Gastroesophageal sphincter (tissue), 4 donors: ENCODE measurements around the gene TP53BP1. TPM values are rescaled to one million over a fixed set of nuclear protein-coding genes. Genes with fewer than 3 reads are reported as not detected.

Experiments used
- ATAC-seq: fragments of 150-250 bp; one replicate; pipeline ENCODE4 v1.9.1; 2016; ENCODE audit warnings: mild to moderate bottlenecking, moderate library complexity
- H3K27ac ChIP-seq, 4 donors: fragments of 200-600 bp; sonication (generic) in 3 of 4; 1 replicate in 3 of 4; 2 replicates in 1 of 4; pipeline ENCODE4 v1.5.1; 2016 to 2019
- H3K27me3 ChIP-seq: fragments of 200-600 bp; sonication (generic); one replicate; pipeline ENCODE4 v1.5.1; 2019
- H3K36me3 ChIP-seq, 2 donors: fragments of 200-600 bp; sonication (generic); one replicate each; pipeline ENCODE4 v1.5.1; 2019; ENCODE audit warnings: control low read depth in 1 of 2
- H3K4me1 ChIP-seq, 3 donors: fragments of 200-600 bp; sonication (generic); 1 replicate in 2 of 3; 2 replicates in 1 of 3; pipeline ENCODE4 v1.5.1; 2016 to 2019; ENCODE audit warnings: control low read depth in 2 of 3
- H3K4me3 ChIP-seq, 2 donors: fragments of 200-600 bp; sonication (generic); one replicate each; pipeline ENCODE4 v1.5.1; 2019; ENCODE audit warnings: mild to moderate bottlenecking in 1 of 2, moderate library complexity in 1 of 2
- H3K9me3 ChIP-seq, 3 donors: fragments of 200-600 bp; sonication (generic); one replicate each; pipeline ENCODE4 v1.5.1; 2017 to 2019; ENCODE audit warnings: control low read depth in 2 of 3
- EP300 ChIP-seq: sonication (generic); formaldehyde crosslinking; IDR thresholded peaks from one replicate; pipeline ENCODE4 v1.6.1; 2017; ENCODE audit warnings: antibody characterized with exemption, mild to moderate bottlenecking
- POLR2A ChIP-seq, 2 donors: fragments of 450-650 bp; IDR thresholded peaks; one replicate each; pipeline ENCODE4 v1.6.1; 2017; ENCODE audit warnings: antibody characterized with exemption in 2 of 2, mild to moderate bottlenecking in 2 of 2, moderate library complexity in 1 of 2
- POLR2AphosphoS5 ChIP-seq: sonication (generic); formaldehyde crosslinking; IDR thresholded peaks from one replicate; pipeline ENCODE4 v1.6.1; 2017; ENCODE audit warnings: antibody characterized with exemption
- WGBS, 2 donors: methylation state at CpG; one replicate each; pipeline ENCODE4 v1.1.5; 2018; ENCODE audit warnings: low coverage in 1 of 2; 5-methylcytosine and 5-hydroxymethylcytosine counted together
- total RNA-seq, 4 donors: library from RNA; depleted of rRNA; stranded (reverse); fragments of >200 nt; gene quantifications; one replicate each; pipeline ENCODE4 v1.1.0, GENCODE V29; 2016
- TF ChIP-seq, protein P1 (sequence below), 4 experiments: fragments of 200-600 bp in 2 of 4; fragments of 450-650 bp in 2 of 4; sonication (generic) in 1 of 4; IDR thresholded peaks; one replicate each; pipeline ENCODE4 v1.5.1; 2017 to 2019; ENCODE audit warnings: antibody characterized with exemption in 4 of 4, mild to moderate bottlenecking in 2 of 4, moderate library complexity in 2 of 4

The TP53BP1 gene
- total RNA-seq, 4 donors from 2014 or later = 21.8 to 40.2 (median 33.5) TPM

DNA sequence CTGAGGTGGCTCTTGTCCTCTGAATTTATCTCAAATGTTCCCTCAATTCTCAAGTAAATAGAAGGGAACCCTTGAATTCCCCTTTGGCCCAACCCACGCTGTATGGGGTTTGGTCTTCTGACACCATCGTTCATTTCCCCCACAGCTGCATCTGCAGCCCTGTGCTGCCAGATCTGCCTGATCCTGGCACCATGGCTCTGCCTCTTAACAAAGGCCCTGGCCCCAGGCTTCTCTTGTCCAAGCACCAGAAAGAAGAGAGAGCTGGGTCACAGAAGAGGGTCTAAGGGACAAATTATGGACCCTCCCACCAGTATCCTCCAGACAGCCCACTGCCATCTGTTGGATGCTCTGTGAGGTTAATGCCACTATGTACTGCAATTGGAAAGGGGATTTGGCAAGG is 26.2 kb upstream of the TP53BP1 start:
- Histone ChIP-seq H3K27ac (peak overlapping the region in 3 of 4 donors; percentile 86 to 90 (median 87)), H3K9me3 (no peaks in the 10 kb centered on the region), H3K27me3 (no peaks in the 10 kb centered on the region), H3K4me1 (peaks cover 4 to 57% (median 28%) of the 10 kb centered on the region in 3 donors), H3K36me3 (peaks cover 0 to 45% of the 10 kb centered on the region in 2 donors), H3K4me3 (peak overlapping the region in 1 of 2 donors; percentile 60)
- TF ChIP-seq EP300 = no peak
- TF ChIP-seq, protein P1, sequence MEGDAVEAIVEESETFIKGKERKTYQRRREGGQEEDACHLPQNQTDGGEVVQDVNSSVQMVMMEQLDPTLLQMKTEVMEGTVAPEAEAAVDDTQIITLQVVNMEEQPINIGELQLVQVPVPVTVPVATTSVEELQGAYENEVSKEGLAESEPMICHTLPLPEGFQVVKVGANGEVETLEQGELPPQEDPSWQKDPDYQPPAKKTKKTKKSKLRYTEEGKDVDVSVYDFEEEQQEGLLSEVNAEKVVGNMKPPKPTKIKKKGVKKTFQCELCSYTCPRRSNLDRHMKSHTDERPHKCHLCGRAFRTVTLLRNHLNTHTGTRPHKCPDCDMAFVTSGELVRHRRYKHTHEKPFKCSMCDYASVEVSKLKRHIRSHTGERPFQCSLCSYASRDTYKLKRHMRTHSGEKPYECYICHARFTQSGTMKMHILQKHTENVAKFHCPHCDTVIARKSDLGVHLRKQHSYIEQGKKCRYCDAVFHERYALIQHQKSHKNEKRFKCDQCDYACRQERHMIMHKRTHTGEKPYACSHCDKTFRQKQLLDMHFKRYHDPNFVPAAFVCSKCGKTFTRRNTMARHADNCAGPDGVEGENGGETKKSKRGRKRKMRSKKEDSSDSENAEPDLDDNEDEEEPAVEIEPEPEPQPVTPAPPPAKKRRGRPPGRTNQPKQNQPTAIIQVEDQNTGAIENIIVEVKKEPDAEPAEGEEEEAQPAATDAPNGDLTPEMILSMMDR (IDR thresholded peaks at IDR 0.05) = no peak
- TF ChIP-seq POLR2A (IDR thresholded peaks at IDR 0.05) = no peak
- no peak for TF ChIP-seq POLR2AphosphoS5
- 44% methylated on average over 2 of the region's 2 CpGs; no CpG with 5 or more reads in 1 of the 2 donors for WGBS, 2 donors
- ATAC-seq = no peak

DNA sequence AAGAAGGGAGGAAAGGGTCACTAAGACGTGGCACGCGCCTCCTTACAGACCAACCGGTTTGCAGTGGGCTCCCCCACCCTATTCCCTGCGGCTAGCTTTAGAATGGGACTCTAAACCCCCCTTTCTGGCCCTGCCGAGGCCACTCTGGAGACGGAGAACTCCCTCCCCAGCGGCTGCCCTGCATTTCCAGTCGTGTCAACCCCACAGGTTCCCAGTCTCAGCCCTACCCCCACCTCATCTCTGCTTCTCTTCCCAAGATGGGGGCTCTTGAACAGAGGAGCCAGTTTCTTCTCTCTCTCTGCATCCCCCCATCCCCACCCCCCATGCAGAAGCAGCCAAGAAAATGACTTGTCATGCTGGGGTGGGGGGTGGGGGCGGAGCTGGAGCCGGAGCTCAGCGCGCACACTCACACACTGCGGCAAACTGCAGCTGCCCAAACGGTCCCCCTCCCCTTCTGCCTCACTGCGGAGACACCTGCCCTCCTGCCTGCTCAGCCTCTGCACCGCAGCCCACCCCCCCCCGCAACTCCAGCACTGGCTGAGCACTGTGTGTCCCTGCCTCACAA is 25.3 kb upstream of the TP53BP1 start:
- Histone ChIP-seq H3K27ac (peak overlapping the region; percentile 24 to 90 (median 86)), H3K4me1 (peaks cover 4 to 63% (median 30%) of the 10 kb centered on the region in 3 donors), H3K27me3 (no peaks in the 10 kb centered on the region), H3K9me3 (no peaks in the 10 kb centered on the region), H3K36me3 (peaks cover 0 to 36% of the 10 kb centered on the region in 2 donors), H3K4me3 (peak overlapping the region; percentile 48 to 60)
- 1 to 2% methylated on average over 5 to 15 of the region's 18 CpGs for WGBS, 2 donors
- TF ChIP-seq, protein P1 (IDR thresholded peaks at IDR 0.05) = no peak
- peak; percentile 30 for ATAC-seq

DNA sequence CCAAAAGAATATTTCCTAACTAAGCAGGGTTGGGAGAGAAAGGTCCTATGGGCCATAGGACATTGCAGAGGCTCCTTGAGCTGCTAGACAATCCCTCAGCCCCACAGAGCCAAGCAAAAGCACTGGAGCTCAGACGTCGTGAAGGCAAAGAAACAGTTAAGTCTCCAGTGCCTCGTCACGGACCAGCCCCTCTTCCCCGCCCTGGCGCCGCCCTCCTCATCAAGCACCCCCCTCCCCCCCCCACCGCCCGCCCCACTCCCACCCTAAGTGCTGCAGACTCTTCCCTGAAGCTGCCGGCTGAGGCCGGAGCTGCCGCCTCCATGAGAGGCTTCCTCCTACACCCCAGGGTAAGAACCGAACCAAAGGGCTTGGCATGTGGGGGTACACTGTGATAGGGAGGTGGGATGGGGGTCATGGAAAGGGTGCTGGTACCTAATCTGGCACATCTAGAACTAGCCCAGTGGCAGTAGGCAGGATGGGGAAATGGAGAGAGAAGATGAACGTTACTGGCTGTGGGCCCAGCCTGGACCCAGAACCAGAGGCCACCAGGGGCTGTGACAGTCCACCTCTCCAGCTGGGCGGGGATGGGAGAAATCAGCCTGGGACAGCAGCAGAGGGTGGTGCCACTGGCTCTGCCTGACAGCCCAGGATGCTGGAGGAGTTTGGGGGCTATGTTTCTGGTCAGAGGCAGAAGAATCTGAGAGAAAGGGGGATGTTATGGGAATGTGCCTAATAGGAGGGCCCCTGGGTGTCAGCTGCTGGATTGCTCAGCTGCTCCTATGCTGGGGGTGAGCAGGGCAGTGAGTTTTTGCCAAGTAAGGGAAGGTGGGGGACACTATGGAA is 24.6 kb upstream of the TP53BP1 start, which contains the start of gene MAP1A:
Gene MAP1A, plus strand, starts transcription at position 255 of the 843 bp plus-strand sequence. CDS start 3,866 bp downstream, outside the sequence.
- Histone ChIP-seq H3K27me3 (no peaks in the 10 kb centered on the region), H3K4me3 (peak within 1 kb of the TSS; percentile 48 to 60), H3K4me1 (peaks cover 4 to 63% (median 30%) of the 10 kb centered on the region in 3 donors), H3K36me3 (peaks cover 0 to 29% of the 10 kb centered on the region in 2 donors), H3K9me3 (no peaks in the 10 kb centered on the region), H3K27ac (peak within 1 kb of the TSS; percentile 48 to 90 (median 86))
- 0% methylated on average over 2 to 4 of the region's 15 CpGs for WGBS, 2 donors
- ATAC-seq = peak; percentile 57
- peak in 1 of 2 donors; percentile 11 for TF ChIP-seq POLR2A (IDR thresholded peaks at IDR 0.05)
- TF ChIP-seq, protein P1 (IDR thresholded peaks at IDR 0.05) = no peak

DNA sequence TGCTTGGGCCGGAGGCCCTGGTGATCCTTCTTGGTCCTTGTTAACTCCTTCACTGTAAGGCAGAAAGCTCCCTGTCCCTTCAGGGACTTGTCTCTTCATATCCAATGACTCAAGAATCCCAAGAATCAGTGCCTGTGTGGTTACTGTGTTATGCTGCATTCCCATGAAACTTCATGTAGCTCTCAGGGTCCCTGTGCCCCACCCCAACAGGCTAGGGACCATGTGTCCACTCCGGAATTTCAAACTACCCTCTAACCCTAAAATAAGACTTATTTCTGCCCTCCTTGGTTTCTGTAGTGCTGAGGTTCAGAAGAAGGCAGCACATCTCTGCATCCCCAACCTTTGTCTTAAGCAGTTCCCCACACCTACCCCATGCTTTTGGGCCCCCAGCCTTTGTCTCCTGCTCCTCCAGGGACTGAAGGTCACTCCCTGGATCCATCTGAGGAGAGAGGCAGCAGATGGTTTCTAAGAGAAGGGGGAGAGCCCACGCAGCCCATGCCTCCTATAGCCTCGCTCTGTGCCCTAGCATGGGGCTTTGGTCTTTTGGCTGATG is 23.9 kb upstream of the TP53BP1 start:
- Histone ChIP-seq H3K27me3 (no peaks in the 10 kb centered on the region), H3K36me3 (peaks cover 0 to 22% of the 10 kb centered on the region in 2 donors), H3K9me3 (no peaks in the 10 kb centered on the region), H3K27ac (peak overlapping the region; percentile 48 to 90 (median 86)), H3K4me1 (peaks cover 4 to 64% (median 30%) of the 10 kb centered on the region in 3 donors), H3K4me3 (peak overlapping the region; percentile 48 to 60)
- 10 to 13% methylated on average over 1 to 3 of the region's 4 CpGs for WGBS, 2 donors
- TF ChIP-seq, protein P1 (IDR thresholded peaks at IDR 0.05) = no peak
- no peak for TF ChIP-seq EP300
- no peak for TF ChIP-seq POLR2AphosphoS5
- no peak for TF ChIP-seq POLR2A (IDR thresholded peaks at IDR 0.05)
- no peak for ATAC-seq
